GM23338 (cell line): ENCODE results near the gene EXOC3. TPM values are rescaled to one million over a fixed set of nuclear protein-coding genes. Genes with fewer than 3 reads are reported as not detected.

Experiments used
- ATAC-seq: fragments of 200-7000 bp; cut with Tn5 transposase; 3 replicates; pipeline ENCODE4 v1.9.1; 2020
- DNase-seq: peaks from one replicate; pipeline ENCODE4 v3.0.0-alpha.2; 2015; ENCODE audit warnings: low spot score
- H2AFZ ChIP-seq: fragments of 200-600 bp; sonication (generic); 2 replicates; pipeline ENCODE4 v1.8.0; 2016; ENCODE audit warnings: antibody characterized with exemption, mild to moderate bottlenecking, moderate library complexity
- H3F3A ChIP-seq: fragments of 200-600 bp; sonication (generic); replicated peaks from 2 replicates; pipeline ENCODE4 v1.8.0; 2017; ENCODE audit warnings: antibody characterized with exemption, mixed run types, low read depth
- H3K27ac ChIP-seq: fragments of 200-600 bp; sonication (generic); 2 replicates; pipeline ENCODE4 v1.6.1; 2016; ENCODE audit warnings: low read depth
- H3K27me3 ChIP-seq: fragments of 200-600 bp; sonication (generic); 2 replicates; pipeline ENCODE4 v1.8.0; 2016; ENCODE audit warnings: mild to moderate bottlenecking, mixed run types, moderate library complexity; ENCODE audit not compliant: insufficient read depth
- H3K36me3 ChIP-seq: fragments of 200-600 bp; sonication (generic); 2 replicates; pipeline ENCODE4 v1.8.0; 2016; ENCODE audit warnings: mild to moderate bottlenecking; ENCODE audit not compliant: insufficient read depth
- H3K4me1 ChIP-seq: fragments of 200-600 bp; sonication (generic); 2 replicates; pipeline ENCODE4 v1.8.0; 2016; ENCODE audit warnings: mild to moderate bottlenecking, moderate library complexity; ENCODE audit not compliant: insufficient read depth
- H3K4me2 ChIP-seq: fragments of 200-600 bp; sonication (generic); 2 replicates; pipeline ENCODE4 v1.7.1; 2017; ENCODE audit warnings: mixed run types
- H3K4me3 ChIP-seq: fragments of 200-600 bp; sonication (generic); 2 replicates; pipeline ENCODE4 v1.6.1; 2016; ENCODE audit warnings: mixed run types
- H3K79me2 ChIP-seq: fragments of 200-600 bp; sonication (generic); replicated peaks from 2 replicates; pipeline ENCODE4 v1.8.0; 2017; ENCODE audit warnings: mild to moderate bottlenecking; ENCODE audit not compliant: insufficient read depth
- H3K9me2 ChIP-seq: fragments of 200-600 bp; sonication (generic); 2 replicates; pipeline ENCODE4 v1.8.0; 2017; ENCODE audit not compliant: insufficient read depth
- H4K20me1 ChIP-seq: fragments of 200-600 bp; sonication (generic); replicated peaks from 2 replicates; pipeline ENCODE4 v1.8.0; 2017; ENCODE audit warnings: mild to moderate bottlenecking; ENCODE audit not compliant: insufficient read depth
- H3K27ac Mint-ChIP-seq: 2 replicates; pipeline ENCODE4 v1.8.0; 2020; ENCODE audit warnings: inconsistent platforms, mild to moderate bottlenecking, moderate library complexity, mixed read lengths
- H3K27me3 Mint-ChIP-seq: 3 replicates; pipeline ENCODE4 v1.8.0; 2022; ENCODE audit warnings: low read depth, mild to moderate bottlenecking, moderate library complexity, mixed read lengths, inconsistent platforms; ENCODE audit not compliant: insufficient read depth, poor library complexity
- H3K36me3 Mint-ChIP-seq: 3 replicates; pipeline ENCODE4 v1.8.0; 2021; ENCODE audit warnings: low read depth, mild to moderate bottlenecking, inconsistent platforms, moderate library complexity, mixed read lengths
- H3K4me1 Mint-ChIP-seq: 3 replicates; pipeline ENCODE4 v1.8.0; 2020; ENCODE audit warnings: mild to moderate bottlenecking, inconsistent platforms, mixed read lengths
- H3K4me3 Mint-ChIP-seq: 3 replicates; pipeline ENCODE4 v1.8.0; 2021; ENCODE audit warnings: moderate library complexity, mild to moderate bottlenecking, inconsistent platforms, mixed read lengths
- H3K9me3 Mint-ChIP-seq: 3 replicates; pipeline ENCODE4 v1.8.0; 2020; ENCODE audit warnings: moderate library complexity, mild to moderate bottlenecking, inconsistent platforms, mixed read lengths
- CREB1 ChIP-seq: fragments of 250-450 bp; sonication (Bioruptor Pico); IDR thresholded peaks from 2 replicates; pipeline ENCODE4 v1.5.0; 2020; ENCODE audit warnings: low read depth, mild to moderate bottlenecking, moderate library complexity
- CTCF ChIP-seq, 2 experiments: fragments of 200-600 bp in 1 of 2; sonication (generic) in 1 of 2; conservative IDR thresholded peaks; 2 replicates each; pipeline versions ENCODE4 v1.5.1 to v1.6.1; 2016 to 2017; ENCODE audit warnings: antibody characterized with exemption in 2 of 2, low read depth in 2 of 2, mild to moderate bottlenecking in 2 of 2, moderate library complexity in 1 of 2
- ETS1 ChIP-seq: IDR thresholded peaks from 2 replicates; pipeline ENCODE4 v1.6.1; 2016; ENCODE audit warnings: antibody characterized with exemption
- EZH2 ChIP-seq: fragments of 200-600 bp; sonication (generic); IDR thresholded peaks from one replicate; pipeline ENCODE4 v1.8.0; 2017; ENCODE audit warnings: antibody characterized with exemption, mild to moderate bottlenecking, low read depth; ENCODE audit not compliant: unreplicated experiment
- EZH2phosphoT487 ChIP-seq: fragments of 200-600 bp; sonication (generic); IDR thresholded peaks from one replicate; pipeline ENCODE4 v1.8.1; 2018; ENCODE audit warnings: antibody characterized with exemption; ENCODE audit not compliant: unreplicated experiment
- JUNB ChIP-seq: IDR thresholded peaks from one replicate; pipeline ENCODE4 v1.6.1; 2016; ENCODE audit warnings: antibody characterized with exemption; ENCODE audit not compliant: unreplicated experiment
- NANOG ChIP-seq: IDR thresholded peaks from 2 replicates; pipeline ENCODE4 v1.6.1; 2016; ENCODE audit warnings: antibody characterized with exemption, borderline replicate concordance
- POLR2AphosphoS5 ChIP-seq: IDR thresholded peaks from 2 replicates; pipeline ENCODE4 v1.6.1; 2016; ENCODE audit warnings: antibody characterized with exemption, low read depth
- REST ChIP-seq: IDR thresholded peaks from one replicate; pipeline ENCODE4 v1.6.1; 2018; ENCODE audit warnings: antibody characterized with exemption; ENCODE audit not compliant: unreplicated experiment
- STAT1 ChIP-seq: IDR thresholded peaks from one replicate; pipeline ENCODE4 v1.6.1; 2016; ENCODE audit warnings: antibody characterized with exemption; ENCODE audit not compliant: unreplicated experiment
- ZNF114 ChIP-seq: fragments of 250-450 bp; sonication (Bioruptor Pico); IDR thresholded peaks from 2 replicates; pipeline ENCODE4 v1.5.0; 2020; ENCODE audit warnings: mild to moderate bottlenecking, moderate library complexity
- ZNF331 ChIP-seq: fragments of 250-450 bp; sonication (Bioruptor Pico); IDR thresholded peaks from 2 replicates; pipeline ENCODE4 v1.5.0; 2020; ENCODE audit warnings: low read depth, mild to moderate bottlenecking, moderate library complexity
- ZNF462 ChIP-seq: fragments of 250-450 bp; sonication (Bioruptor Pico); IDR thresholded peaks from 2 replicates; pipeline ENCODE4 v1.5.0; 2020; ENCODE audit warnings: mild to moderate bottlenecking, moderate library complexity
- polyA plus RNA-seq: library from polyadenylated mRNA; unstranded; fragments of >200 nt; fragmentation: Nextera tagmentation; extraction: Ambion mirVana; gene quantifications from 2 replicates; pipeline ENCODE4 v1.2.1, GENCODE V29; 2016
- total RNA-seq: library from RNA; depleted of rRNA; stranded (reverse); fragments of >200 nt; shearing (Covaris generic); gene quantifications from 2 replicates; pipeline ENCODE4 v1.2.3, GENCODE V29; 2014

EXOC3 gene
- total and polyA plus RNA-seq, 2 experiments from 2014 or later = 13.4 to 31.6 TPM

- Histone ChIP-seq H3K4me3 (no peak overlapping the region), H3K9me2 (no peaks in the 10 kb centered on the region), H3K27ac (no peak overlapping the region), H3K4me1 (no peaks in the 10 kb centered on the region), H2AFZ (no peak overlapping the region), H3K27me3 (peaks cover 34% of the 10 kb centered on the region), H3F3A (no peaks in the 10 kb centered on the region), H3K4me2 (no peak overlapping the region), H4K20me1 (0 out of 2 replicates have a peak, but pooled peaks cover under 1% of the 10 kb centered on the region), H3K36me3 (no peaks in the 10 kb centered on the region), H3K79me2 (no peaks in the 10 kb centered on the region)
- H3K27me3 Mint-ChIP-seq = peaks cover 35% of the 10 kb centered on the region
- DNase-seq (no peak), ATAC-seq (no peak)
- no peak overlapping the region for H3K4me3 Mint-ChIP-seq
- no peaks in the 10 kb centered on the region for H3K36me3 Mint-ChIP-seq
- H3K9me3 Mint-ChIP-seq = no peaks in the 10 kb centered on the region
- TF ChIP-seq ZNF114 (CRISPR knock-in tag) (no peak), JUNB (no peak), ETS1 (no peak), STAT1 (no peak), EZH2phosphoT487 (no peak), EZH2 (no peak), POLR2AphosphoS5 (no peak), CTCF (conservative IDR thresholded peaks at IDR 0.05; ENCODE audit: low read depth in 2 of 2) (no peak), NANOG (no peak), ZNF462 (CRISPR knock-in tag) (no peak), ZNF331 (CRISPR knock-in tag) (no peak), REST (no peak), CREB1 (CRISPR knock-in tag) (no peak)
- peaks cover 5% of the 10 kb centered on the region; the same call in 2 of the 3 replicates for H3K4me1 Mint-ChIP-seq
- H3K27ac Mint-ChIP-seq = no peak overlapping the region
Measured at GRCh38 chr5:476814-477175, 33.8 kb downstream of the EXOC3 start.
